Astrocyte (in vitro differentiated cells and primary cell): ENCODE measurements around the gene THRB. TPM values are rescaled to one million over a fixed set of nuclear protein-coding genes. Genes with fewer than 3 reads are reported as not detected.

Experiments
- DNase-seq: peaks from one replicate; pipeline ENCODE4 v3.0.0-alpha.2; 2010; ENCODE audit warnings: low read depth
- FAIRE-seq: peaks from 2 replicates; lab custom pipeline; 2011; peaks lifted over from hg19 to GRCh38; lab: Jason Lieb, UNC
- H2AFZ ChIP-seq: 2 replicates; pipeline ENCODE4 v1.6.0; 2012; ENCODE audit warnings: low read depth, low read length, inconsistent platforms
- H3K27ac ChIP-seq: 2 replicates; pipeline ENCODE4 v1.5.1; 2011; ENCODE audit warnings: low read depth, low read length, inconsistent platforms
- H3K27me3 ChIP-seq: 2 replicates; pipeline ENCODE4 v1.6.0; 2011; ENCODE audit warnings: low read length, inconsistent platforms; ENCODE audit not compliant: insufficient read depth
- H3K36me3 ChIP-seq: 2 replicates; pipeline ENCODE4 v1.5.1; 2011; ENCODE audit warnings: low read length, inconsistent platforms; ENCODE audit not compliant: insufficient read depth
- H3K4me1 ChIP-seq: 2 replicates; pipeline ENCODE4 v1.5.1; 2011; ENCODE audit warnings: low read length, inconsistent platforms; ENCODE audit not compliant: insufficient read depth
- H3K4me2 ChIP-seq: 2 replicates; pipeline ENCODE4 v1.6.0; 2012; ENCODE audit warnings: low read length, inconsistent platforms
- H3K4me3 ChIP-seq: 2 replicates; pipeline ENCODE4 v1.5.1; 2011; ENCODE audit warnings: low read depth, mild to moderate bottlenecking, low read length, inconsistent platforms; ENCODE audit not compliant: insufficient read depth
- H3K79me2 ChIP-seq: 2 replicates; pipeline ENCODE4 v1.6.0; 2012; ENCODE audit warnings: mild to moderate bottlenecking, low read length, inconsistent platforms; ENCODE audit not compliant: insufficient read depth
- H3K9ac ChIP-seq: 2 replicates; pipeline ENCODE4 v1.6.0; 2012; ENCODE audit warnings: mild to moderate bottlenecking, low read length, inconsistent platforms
- H3K9me3 ChIP-seq: 2 replicates; pipeline ENCODE4 v1.5.1; 2012; ENCODE audit warnings: low read depth, mild to moderate bottlenecking, low read length, inconsistent platforms; ENCODE audit not compliant: insufficient read depth
- H4K20me1 ChIP-seq: 2 replicates; pipeline ENCODE4 v1.6.0; 2012; ENCODE audit warnings: low read length, inconsistent platforms; ENCODE audit not compliant: insufficient read depth
- H3K27ac Mint-ChIP-seq: one replicate; pipeline ENCODE4 v1.8.0; 2021; ENCODE audit warnings: mild to moderate bottlenecking, mixed read lengths; ENCODE audit not compliant: unreplicated experiment
- H3K27me3 Mint-ChIP-seq: one replicate; pipeline ENCODE4 v1.8.0; 2021; ENCODE audit warnings: low read depth, mixed read lengths; ENCODE audit not compliant: unreplicated experiment
- H3K36me3 Mint-ChIP-seq: one replicate; pipeline ENCODE4 v1.8.0; 2021; ENCODE audit warnings: low read depth, mixed read lengths; ENCODE audit not compliant: unreplicated experiment
- H3K4me1 Mint-ChIP-seq: one replicate; pipeline ENCODE4 v1.8.0; 2021; ENCODE audit warnings: low read depth, mixed read lengths; ENCODE audit not compliant: unreplicated experiment
- H3K4me3 Mint-ChIP-seq: one replicate; pipeline ENCODE4 v1.8.0; 2021; ENCODE audit warnings: mild to moderate bottlenecking, moderate library complexity, mixed read lengths; ENCODE audit not compliant: unreplicated experiment
- H3K9me3 Mint-ChIP-seq: one replicate; pipeline ENCODE4 v1.8.0; 2021; ENCODE audit warnings: mild to moderate bottlenecking, mixed read lengths; ENCODE audit not compliant: unreplicated experiment
- EZH2 ChIP-seq: IDR thresholded peaks from 2 replicates; pipeline ENCODE4 v1.6.1; 2012; ENCODE audit warnings: mild to moderate bottlenecking, low read length, inconsistent platforms; ENCODE audit not compliant: insufficient read depth
- total RNA-seq: library from RNA; stranded (reverse); gene quantifications from 2 replicates; pipeline ENCODE4 v1.2.1, GENCODE V29; 2021
- TF ChIP-seq, protein P1 (sequence below): IDR thresholded peaks from 2 replicates; pipeline ENCODE4 v1.5.1; 2011; ENCODE audit warnings: low read depth, mild to moderate bottlenecking, inconsistent platforms, low read length, moderate library complexity; ENCODE audit not compliant: insufficient read depth

Gene THRB
- total RNA-seq, 1 donor from 2014 or later = 8.5 TPM

GRCh38 chr3:24496529-24497482, 2.2 kb upstream of the THRB start:
- H3K9ac ChIP-seq = no peak overlapping the region
- no peaks in the 10 kb centered on the region for H3K9me3 ChIP-seq
- DNase-seq (peak; percentile 78), FAIRE-seq (no peak)
- H3K27ac ChIP-seq = no peak overlapping the region
- Mint-ChIP-seq H3K4me1 (peaks cover 8% of the 10 kb centered on the region), H3K27me3 (peaks cover 14% of the 10 kb centered on the region), H3K4me3 (peak overlapping the region; percentile 90), H3K36me3 (no peaks in the 10 kb centered on the region), H3K27ac (no peak overlapping the region), H3K9me3 (no peaks in the 10 kb centered on the region)
- H3K27me3 ChIP-seq = peaks cover 25% of the 10 kb centered on the region
- H3K79me2 ChIP-seq = no peaks in the 10 kb centered on the region
- no peaks in the 10 kb centered on the region for H4K20me1 ChIP-seq
- no peaks in the 10 kb centered on the region for H3K36me3 ChIP-seq
- H3K4me2 ChIP-seq = no peak overlapping the region
- TF ChIP-seq EZH2 = no peak
- TF ChIP-seq, protein P1, sequence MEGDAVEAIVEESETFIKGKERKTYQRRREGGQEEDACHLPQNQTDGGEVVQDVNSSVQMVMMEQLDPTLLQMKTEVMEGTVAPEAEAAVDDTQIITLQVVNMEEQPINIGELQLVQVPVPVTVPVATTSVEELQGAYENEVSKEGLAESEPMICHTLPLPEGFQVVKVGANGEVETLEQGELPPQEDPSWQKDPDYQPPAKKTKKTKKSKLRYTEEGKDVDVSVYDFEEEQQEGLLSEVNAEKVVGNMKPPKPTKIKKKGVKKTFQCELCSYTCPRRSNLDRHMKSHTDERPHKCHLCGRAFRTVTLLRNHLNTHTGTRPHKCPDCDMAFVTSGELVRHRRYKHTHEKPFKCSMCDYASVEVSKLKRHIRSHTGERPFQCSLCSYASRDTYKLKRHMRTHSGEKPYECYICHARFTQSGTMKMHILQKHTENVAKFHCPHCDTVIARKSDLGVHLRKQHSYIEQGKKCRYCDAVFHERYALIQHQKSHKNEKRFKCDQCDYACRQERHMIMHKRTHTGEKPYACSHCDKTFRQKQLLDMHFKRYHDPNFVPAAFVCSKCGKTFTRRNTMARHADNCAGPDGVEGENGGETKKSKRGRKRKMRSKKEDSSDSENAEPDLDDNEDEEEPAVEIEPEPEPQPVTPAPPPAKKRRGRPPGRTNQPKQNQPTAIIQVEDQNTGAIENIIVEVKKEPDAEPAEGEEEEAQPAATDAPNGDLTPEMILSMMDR = peak; percentile 43
- H2AFZ ChIP-seq = no peak overlapping the region
- peaks cover 4% of the 10 kb centered on the region for H3K4me1 ChIP-seq
- H3K4me3 ChIP-seq = no peak overlapping the region

DNA sequence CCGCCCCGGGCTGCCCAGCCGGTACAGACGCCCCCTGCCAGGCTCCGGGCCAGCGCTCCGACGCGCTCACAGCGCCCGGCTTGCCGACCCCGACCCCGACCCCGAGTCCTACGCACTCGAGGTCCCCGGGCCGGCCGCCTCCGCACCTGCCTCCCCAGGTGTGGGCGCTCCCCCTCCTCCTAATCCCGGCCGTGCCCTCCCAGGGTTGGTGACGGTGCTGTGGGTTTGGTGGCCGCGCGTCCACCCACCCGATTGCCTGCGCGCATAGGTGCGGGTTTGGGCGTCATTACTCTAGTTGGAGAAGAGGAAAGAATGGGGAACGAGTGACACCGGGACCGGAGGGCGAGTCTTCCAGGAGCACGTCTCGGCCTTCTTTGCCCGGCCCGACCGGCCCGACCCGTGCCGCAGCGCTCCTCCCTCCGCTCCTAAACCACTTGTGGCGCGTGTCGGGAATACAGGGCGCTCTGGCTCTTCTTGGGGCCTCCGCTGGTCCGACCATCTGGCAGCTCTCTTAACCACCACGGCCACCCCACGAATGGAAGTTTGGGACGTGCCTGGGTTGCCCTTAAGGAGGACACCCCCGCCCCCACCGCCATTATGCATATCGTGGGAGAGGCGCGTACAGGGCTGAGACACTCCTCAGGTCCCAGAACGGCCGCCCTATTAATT, 810 bp upstream of the THRB start:
- H3K9ac ChIP-seq = no peak overlapping the region
- no peak overlapping the region for H3K27ac ChIP-seq
- DNase-seq (no peak), FAIRE-seq (no peak)
- no peaks in the 10 kb centered on the region for H3K9me3 ChIP-seq
- peaks cover 23% of the 10 kb centered on the region for H3K27me3 Mint-ChIP-seq
- TF ChIP-seq, protein P1 = no peak
- peak; percentile 58 for TF ChIP-seq EZH2
- no peaks in the 10 kb centered on the region for H3K36me3 ChIP-seq
- peak overlapping the region; percentile 34 for H3K4me3 ChIP-seq
- peak overlapping the region; percentile 79 for H2AFZ ChIP-seq
- peak overlapping the region; percentile 90 for H3K4me3 Mint-ChIP-seq
- H3K36me3 Mint-ChIP-seq = no peaks in the 10 kb centered on the region
- peaks cover 4% of the 10 kb centered on the region for H3K4me1 ChIP-seq
- no peak overlapping the region for H3K27ac Mint-ChIP-seq
- peaks cover 31% of the 10 kb centered on the region for H3K27me3 ChIP-seq
- no peaks in the 10 kb centered on the region for H3K9me3 Mint-ChIP-seq
- H3K79me2 ChIP-seq = no peaks in the 10 kb centered on the region
- peaks cover 8% of the 10 kb centered on the region for H3K4me1 Mint-ChIP-seq
- H3K4me2 ChIP-seq = peak overlapping the region; percentile 88
- H4K20me1 ChIP-seq = no peaks in the 10 kb centered on the region
